CD4-positive, alpha-beta T cell treated with Interleukin-17A for 1 hour (primary cell): ENCODE measurements around the gene STK10.

ENCODE experiments used
- DNase-seq: peaks from one replicate; pipeline ENCODE4 v3.0.0-alpha.2; 2020

Gene STK10

GRCh38 chr5:172085738-172086137, 102.3 kb downstream of the STK10 start:
- DNase-seq: no peak

GRCh38 chr5:172082180-172082579, 105.8 kb downstream of the STK10 start:
- DNase-seq: no peak

GRCh38 chr5:172079876-172080275, 108.1 kb downstream of the STK10 start:
- DNase-seq: no peak

- DNase-seq: no peak
These were observed 109.2 kb downstream of the STK10 start for GRCh38 chr5:172078726-172079345.

- no peak for DNase-seq
These were observed 110.2 kb downstream of the STK10 start for GRCh38 chr5:172077664-172078425.

DNA sequence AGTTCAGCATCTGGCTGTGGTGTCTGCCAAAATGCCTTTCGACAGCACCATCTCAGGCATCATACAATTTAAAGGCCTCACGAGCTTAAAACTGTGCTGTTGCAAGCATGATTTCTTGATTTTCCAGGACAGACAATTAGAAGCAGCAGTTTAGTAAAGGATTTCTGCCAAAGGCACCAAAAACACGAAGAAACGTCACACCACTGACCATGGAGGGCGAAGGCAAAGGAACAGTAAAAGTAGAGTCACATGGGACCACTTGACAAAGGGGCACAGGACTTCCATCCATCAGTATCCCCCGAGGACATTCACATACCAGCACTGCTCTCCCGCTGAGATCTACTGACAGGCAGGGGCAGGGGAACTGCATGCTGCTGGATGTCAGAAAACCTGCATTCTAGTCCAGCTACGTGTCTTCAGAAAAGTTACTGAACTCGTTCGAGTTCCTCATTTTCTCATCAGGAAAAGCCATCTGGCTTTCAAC, 111.2 kb downstream of the STK10 start:
- DNase-seq: no peak

DNA sequence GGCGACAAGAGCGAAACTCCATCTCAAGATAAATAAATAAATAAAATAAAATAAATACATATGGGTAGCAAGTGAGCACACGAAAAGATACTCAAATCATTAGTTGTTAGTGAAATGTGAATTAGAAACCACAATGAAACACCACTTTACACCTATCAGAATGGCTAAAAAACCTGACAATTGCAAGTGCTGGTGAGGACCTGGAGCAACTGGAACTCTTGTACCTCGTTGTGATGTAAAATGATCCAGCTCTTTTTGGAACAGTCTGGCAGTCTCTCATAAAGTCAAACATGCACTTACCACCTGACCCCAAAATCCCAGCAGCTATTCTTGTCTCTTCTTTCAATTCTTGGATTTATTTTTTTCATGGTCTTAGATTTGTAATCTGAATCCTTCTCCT, 112.4 kb downstream of the STK10 start:
- DNase-seq: no peak

DNA sequence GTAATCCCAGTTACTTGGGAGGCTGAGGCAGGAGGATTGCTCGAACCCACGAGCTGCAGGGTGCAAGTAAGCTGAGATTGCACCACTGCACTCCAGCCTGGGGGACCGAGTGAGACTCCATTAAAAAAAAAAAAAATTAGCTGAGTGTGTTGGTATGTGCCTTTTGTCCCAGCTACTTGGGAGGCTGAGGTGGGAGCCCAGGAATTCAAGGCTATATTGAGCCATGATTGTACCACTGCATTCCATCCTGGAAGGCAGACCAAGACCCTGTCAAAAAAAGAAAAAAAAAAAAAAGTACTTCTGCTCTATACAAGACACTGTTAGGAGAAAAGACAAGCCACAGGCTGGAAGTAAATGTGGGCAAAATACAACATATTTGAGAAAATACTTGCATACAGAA, 113.1 kb downstream of the STK10 start:
- no peak for DNase-seq

GRCh38 chr5:172071309-172071875, 116.6 kb downstream of the STK10 start:
- DNase-seq: peak; percentile 18

GRCh38 chr5:172065431-172066065, 122.5 kb downstream of the STK10 start:
- DNase-seq: no peak

DNA sequence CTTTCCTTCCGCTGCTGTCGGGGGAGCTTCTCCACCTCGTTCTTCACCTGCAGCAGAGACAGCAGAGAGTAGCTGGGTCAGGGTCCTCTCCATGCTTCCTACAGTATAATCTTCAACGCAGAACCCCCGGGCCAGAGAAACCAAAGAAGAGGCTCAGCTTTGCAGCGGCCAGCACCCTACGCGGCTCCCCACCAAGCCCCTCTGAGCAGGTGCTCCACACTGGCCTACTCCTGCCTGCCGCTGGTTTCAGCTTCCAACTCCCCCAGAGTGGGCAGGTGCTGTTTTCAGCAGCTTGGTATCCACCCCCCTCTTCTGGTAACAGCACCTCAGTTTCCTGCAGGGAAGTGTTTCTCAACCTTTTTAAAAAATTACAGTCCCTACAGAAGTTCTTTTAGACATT, 123.3 kb downstream of the STK10 start:
- DNase-seq: no peak

DNA sequence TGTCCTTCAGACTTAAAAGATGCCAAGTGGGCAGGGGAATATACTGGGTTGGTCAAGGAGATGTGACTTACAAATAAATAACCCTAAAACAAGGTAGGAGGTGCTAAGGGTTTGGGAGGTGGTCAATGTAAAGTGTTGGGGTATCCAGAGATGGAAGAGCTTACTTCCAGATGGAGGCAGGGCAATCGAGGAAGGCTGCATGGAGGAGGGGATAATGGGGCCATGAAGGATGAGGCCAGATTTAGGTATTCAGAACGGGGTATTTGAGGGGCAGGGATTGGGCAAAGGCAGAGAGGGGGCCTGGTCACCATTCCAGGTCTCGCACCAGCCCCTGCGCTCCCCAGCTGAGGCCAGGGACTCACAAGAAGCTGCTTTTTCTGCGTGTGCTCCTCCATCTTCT, 123.7 kb downstream of the STK10 start:
- DNase-seq: no peak

- DNase-seq: no peak
These were observed 124.4 kb downstream of the STK10 start for GRCh38 chr5:172063463-172064235.

DNA sequence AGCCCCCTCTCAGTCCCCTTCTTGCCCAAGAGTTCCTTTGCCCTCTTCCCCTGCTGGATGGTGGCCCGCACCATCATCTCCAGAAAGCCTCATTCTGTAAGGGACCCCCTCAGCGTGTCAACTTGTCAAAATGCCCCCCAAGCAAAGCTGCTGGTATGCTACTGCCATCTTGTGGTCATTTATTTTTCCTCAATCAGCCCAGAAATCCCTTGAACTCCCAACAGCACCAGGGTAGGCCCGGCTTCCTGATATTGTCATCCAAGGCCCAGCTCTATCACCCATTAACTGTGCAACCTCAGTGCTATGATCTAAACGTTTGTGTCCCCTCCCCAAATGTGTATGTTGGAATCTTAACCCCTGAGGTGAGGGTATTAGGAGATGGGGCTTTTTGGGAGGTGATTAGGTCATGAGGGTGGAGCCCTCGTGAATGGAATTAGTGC, 128.3 kb downstream of the STK10 start:
- no peak for DNase-seq

DNA sequence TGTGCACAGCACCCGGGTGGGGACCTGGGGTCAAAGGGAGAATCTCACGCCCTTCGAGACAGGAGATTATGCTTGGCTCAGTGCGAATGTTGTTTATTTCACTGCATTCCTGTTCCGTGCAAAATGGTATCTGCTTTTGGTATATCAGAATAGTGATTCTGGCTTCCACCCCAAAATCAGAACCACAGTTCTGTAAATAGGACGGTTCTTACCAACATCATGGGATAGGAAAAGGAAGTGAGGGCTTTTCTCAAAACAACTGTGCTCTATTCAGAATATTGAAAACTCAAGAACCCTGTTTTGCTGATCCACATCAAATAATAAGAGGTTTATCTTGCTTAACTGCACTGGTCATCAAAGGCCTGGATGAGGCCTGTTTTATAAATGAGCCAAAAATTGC, 129.9 kb downstream of the STK10 start:
- DNase-seq: no peak

DNA sequence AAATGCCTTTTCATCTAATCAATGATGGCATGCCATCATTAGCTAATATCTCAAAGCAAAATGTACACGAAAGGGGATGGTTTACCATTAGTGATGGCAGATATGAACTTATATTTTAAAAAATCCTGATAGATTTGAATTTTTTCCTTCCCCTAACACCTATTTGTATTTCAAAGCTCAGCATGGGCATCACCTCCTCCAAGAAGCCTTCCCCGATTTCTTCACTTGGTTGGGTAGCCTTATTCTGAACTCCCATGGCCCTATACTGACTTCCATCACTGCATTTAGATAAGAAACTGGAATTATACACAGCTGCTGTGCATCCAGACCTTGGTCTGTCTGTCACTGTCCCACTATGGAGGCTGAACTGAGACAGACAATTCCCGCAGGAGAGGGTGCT, 132.0 kb downstream of the STK10 start:
- no peak for DNase-seq

GRCh38 chr5:172055421-172055820, 132.6 kb downstream of the STK10 start:
- DNase-seq: no peak

- no peak for DNase-seq
These were observed 133.3 kb downstream of the STK10 start for GRCh38 chr5:172054611-172055153.

- DNase-seq: no peak
These were observed 135.4 kb downstream of the STK10 start for GRCh38 chr5:172052450-172053236.

DNA sequence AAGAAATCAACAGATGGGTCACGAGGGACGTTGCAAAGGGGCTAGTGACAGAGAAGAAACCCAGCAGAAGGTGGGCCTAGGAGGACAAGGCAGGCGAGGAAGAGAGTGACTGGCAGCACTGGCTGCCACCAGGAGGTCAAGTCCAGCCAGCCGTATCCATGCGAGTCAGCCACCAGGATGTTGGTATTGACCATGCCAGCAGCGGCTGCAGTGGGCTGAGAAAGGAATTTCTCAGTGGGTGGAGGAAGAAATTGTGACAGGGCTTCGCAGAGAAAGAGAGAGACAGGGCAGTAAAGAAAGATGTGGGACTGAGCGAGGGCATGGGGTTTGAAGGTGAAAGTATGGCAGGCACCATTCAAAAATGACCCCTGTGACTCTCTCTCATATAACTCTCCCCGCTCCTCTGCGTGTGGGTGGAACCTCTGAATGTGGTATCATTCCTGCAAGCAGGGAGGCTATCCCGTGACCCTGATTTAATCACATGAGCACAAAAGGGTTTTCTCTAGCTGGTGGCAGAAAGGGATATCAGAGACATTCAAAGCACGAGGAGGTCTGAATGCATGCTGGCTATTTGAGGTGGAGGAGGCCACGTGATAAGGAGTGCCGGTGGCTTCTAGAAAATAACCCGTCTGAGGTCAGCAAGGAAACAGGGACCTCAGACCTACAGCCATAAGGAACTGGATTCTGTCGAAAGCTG, 136.2 kb downstream of the STK10 start:
- no peak for DNase-seq

GRCh38 chr5:172050080-172050479, 137.9 kb downstream of the STK10 start:
- DNase-seq: no peak
